Upper lobe of left lung (tissue), 4 donors: ENCODE data around the gene SPTAN1.
"Not testable (repeated sequence)": the region's sequence is repeated elsewhere in the genome, so short reads cannot be mapped to it uniquely, and the experiment has no call there.

ENCODE experiments used
- CTCF ChIP-seq, 6 experiments: fragments of 450-650 bp in 4 of 6; fragments of 200-600 bp in 2 of 6; sonication (generic) in 2 of 6; IDR thresholded peaks; one replicate each; pipeline ENCODE4 v1.5.1; 2016 to 2019; ENCODE audit warnings: antibody characterized with exemption in 6 of 6
- EP300 ChIP-seq, 4 donors: sonication (generic); formaldehyde crosslinking; IDR thresholded peaks; one replicate each; pipeline ENCODE4 v1.5.1; 2017; ENCODE audit warnings: antibody characterized with exemption in 4 of 4, control low read depth in 2 of 4
- POLR2A ChIP-seq, 4 donors: fragments of 450-650 bp; IDR thresholded peaks; one replicate each; pipeline ENCODE4 v1.5.1; 2016 to 2017; ENCODE audit warnings: antibody characterized with exemption in 4 of 4, mild to moderate bottlenecking in 2 of 4
- POLR2AphosphoS5 ChIP-seq, 2 donors: sonication (generic); formaldehyde crosslinking; IDR thresholded peaks; one replicate each; pipeline ENCODE4 v1.5.1; 2017; ENCODE audit warnings: antibody characterized with exemption in 2 of 2

- TF ChIP-seq CTCF, POLR2A, POLR2AphosphoS5, EP300 (IDR thresholded peaks at IDR 0.05): not testable (repeated sequence)
These were observed 46.5 kb upstream of the SPTAN1 start for GRCh38 chr9:128505906-128506305.
